PFSK-1 (cell line): ENCODE results near the gene OTUB2.

Experiments used
- FOXP2 ChIP-seq: optimal IDR thresholded peaks from 2 replicates; pipeline ENCODE3; 2011; ENCODE audit warnings: borderline replicate concordance, control low read depth, inconsistent platforms; ENCODE audit not compliant: insufficient read depth; ENCODE audit errors: extremely low read length, extremely low read depth
- POLR2AphosphoS5 ChIP-seq: IDR thresholded peaks from 2 replicates; pipeline ENCODE4 v1.6.1; 2012; ENCODE audit warnings: low read depth, mild to moderate bottlenecking, control low read depth, low read length, moderate library complexity
- SIN3A ChIP-seq: IDR thresholded peaks from 2 replicates; pipeline ENCODE4 v1.6.1; 2012; ENCODE audit warnings: mild to moderate bottlenecking, low read length, moderate library complexity, borderline replicate concordance; ENCODE audit not compliant: insufficient read depth
- TAF1 ChIP-seq: IDR thresholded peaks from 2 replicates; pipeline ENCODE4 v1.6.1; 2012; ENCODE audit warnings: low read length, control low read depth, borderline replicate concordance; ENCODE audit not compliant: insufficient read depth
- TF ChIP-seq, protein P1 (sequence below), 2 experiments: IDR thresholded peaks; 2 replicates each; pipeline versions ENCODE4 v1.6.1 to v1.8.0; 2011 to 2012; ENCODE audit warnings: low read depth in 2 of 2, low read length in 2 of 2, control low read depth in 1 of 2, inconsistent platforms in 1 of 2, mild to moderate bottlenecking in 1 of 2, moderate library complexity in 1 of 2; ENCODE audit not compliant: insufficient read depth in 1 of 2

Gene OTUB2

DNA sequence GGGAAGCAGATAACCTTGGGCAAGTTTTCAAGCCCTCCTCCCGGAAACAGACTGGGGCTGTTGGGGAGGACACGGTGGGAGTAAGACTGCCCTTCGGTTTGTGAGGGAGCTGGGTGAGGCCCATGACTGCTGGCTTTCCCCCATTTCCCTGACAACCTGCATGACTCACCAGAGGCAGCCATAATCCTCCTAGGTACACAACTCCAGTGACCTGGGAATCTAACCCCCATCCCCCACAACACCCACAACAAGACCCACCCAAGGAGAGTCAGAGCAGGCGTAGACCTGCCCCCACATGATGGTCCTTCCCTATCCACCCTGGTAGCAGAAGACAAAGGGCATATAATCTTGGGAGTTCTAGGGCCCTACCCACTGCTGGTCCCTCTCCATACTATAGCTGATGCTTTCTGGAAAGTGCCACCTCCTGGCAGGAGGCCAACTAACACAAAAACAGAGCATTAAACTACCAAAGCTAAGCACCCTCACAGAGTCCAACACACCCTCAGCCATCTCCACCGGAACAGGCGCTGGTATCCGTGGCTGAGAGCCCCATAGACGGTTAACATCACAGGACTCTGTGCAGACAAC, 40.0 kb downstream of the OTUB2 start:
- TF ChIP-seq FOXP2: no peak
- TF ChIP-seq POLR2AphosphoS5: no peak
- TF ChIP-seq, protein P1, sequence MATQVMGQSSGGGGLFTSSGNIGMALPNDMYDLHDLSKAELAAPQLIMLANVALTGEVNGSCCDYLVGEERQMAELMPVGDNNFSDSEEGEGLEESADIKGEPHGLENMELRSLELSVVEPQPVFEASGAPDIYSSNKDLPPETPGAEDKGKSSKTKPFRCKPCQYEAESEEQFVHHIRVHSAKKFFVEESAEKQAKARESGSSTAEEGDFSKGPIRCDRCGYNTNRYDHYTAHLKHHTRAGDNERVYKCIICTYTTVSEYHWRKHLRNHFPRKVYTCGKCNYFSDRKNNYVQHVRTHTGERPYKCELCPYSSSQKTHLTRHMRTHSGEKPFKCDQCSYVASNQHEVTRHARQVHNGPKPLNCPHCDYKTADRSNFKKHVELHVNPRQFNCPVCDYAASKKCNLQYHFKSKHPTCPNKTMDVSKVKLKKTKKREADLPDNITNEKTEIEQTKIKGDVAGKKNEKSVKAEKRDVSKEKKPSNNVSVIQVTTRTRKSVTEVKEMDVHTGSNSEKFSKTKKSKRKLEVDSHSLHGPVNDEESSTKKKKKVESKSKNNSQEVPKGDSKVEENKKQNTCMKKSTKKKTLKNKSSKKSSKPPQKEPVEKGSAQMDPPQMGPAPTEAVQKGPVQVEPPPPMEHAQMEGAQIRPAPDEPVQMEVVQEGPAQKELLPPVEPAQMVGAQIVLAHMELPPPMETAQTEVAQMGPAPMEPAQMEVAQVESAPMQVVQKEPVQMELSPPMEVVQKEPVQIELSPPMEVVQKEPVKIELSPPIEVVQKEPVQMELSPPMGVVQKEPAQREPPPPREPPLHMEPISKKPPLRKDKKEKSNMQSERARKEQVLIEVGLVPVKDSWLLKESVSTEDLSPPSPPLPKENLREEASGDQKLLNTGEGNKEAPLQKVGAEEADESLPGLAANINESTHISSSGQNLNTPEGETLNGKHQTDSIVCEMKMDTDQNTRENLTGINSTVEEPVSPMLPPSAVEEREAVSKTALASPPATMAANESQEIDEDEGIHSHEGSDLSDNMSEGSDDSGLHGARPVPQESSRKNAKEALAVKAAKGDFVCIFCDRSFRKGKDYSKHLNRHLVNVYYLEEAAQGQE (IDR thresholded peaks at IDR 0.05; ENCODE audit: insufficient read depth in 1 of 2, low read depth in 2 of 2, low read length in 2 of 2): no peak

DNA sequence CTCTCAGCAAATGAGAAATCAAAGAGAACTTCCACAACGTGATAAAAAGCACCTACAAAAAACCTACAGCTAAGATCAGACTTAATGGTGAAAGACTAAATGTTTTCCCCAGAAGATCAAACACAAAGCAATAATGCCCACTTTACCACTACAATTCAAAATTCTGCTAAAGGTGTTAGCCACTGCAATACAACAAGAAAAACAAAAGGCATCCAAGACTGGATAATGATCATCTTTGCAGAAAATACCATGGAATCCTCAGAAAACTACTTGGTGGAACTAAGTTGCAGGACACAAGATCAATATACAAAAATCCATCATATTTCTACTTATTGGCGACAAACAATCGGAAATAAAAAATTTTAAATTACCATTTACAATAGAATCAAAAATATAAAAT, 48.4 kb downstream of the OTUB2 start:
- TF ChIP-seq POLR2AphosphoS5 (no peak), TAF1 (no peak), FOXP2 (no peak), SIN3A (no peak)
- TF ChIP-seq, protein P1 (IDR thresholded peaks at IDR 0.05; ENCODE audit: insufficient read depth in 1 of 2, low read depth in 2 of 2, low read length in 2 of 2): no peak

DNA sequence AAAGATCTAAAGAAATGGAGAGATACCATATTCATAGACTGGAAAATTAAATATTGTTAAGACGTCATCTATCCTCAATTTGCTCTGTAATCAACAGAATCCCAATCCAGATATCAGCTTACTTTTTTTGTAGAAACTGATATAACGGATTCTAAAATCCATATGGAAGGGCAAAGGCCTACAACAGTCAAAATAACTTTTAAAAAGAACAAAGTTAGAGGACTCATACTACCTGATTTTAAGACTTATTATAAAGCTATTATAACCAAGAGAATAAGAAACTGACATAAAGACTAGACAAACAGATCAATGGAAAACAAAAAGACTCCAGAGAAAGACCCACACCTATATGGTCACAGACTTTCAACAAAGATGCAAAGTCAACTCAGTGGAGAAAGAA, 48.9 kb downstream of the OTUB2 start:
- TF ChIP-seq, protein P1 (IDR thresholded peaks at IDR 0.05; ENCODE audit: insufficient read depth in 1 of 2, low read depth in 2 of 2, low read length in 2 of 2): no peak
- no peak for TF ChIP-seq POLR2AphosphoS5
- no peak for TF ChIP-seq SIN3A
- TF ChIP-seq FOXP2: no peak
- TF ChIP-seq TAF1: no peak

- no peak for TF ChIP-seq SIN3A
- TF ChIP-seq, protein P1 (IDR thresholded peaks at IDR 0.05; ENCODE audit: insufficient read depth in 1 of 2, low read depth in 2 of 2, low read length in 2 of 2): no peak
- TF ChIP-seq TAF1: no peak
- no peak for TF ChIP-seq FOXP2
- no peak for TF ChIP-seq POLR2AphosphoS5
These were observed 51.1 kb downstream of the OTUB2 start for GRCh38 chr14:94077111-94077821.
